ENCODE data around the gene DNAJB1.
"Not testable (repeated sequence)": the region's sequence is repeated elsewhere in the genome, so short reads cannot be mapped to it uniquely, and the experiment has no call there.

The DNAJB1 gene

DNA sequence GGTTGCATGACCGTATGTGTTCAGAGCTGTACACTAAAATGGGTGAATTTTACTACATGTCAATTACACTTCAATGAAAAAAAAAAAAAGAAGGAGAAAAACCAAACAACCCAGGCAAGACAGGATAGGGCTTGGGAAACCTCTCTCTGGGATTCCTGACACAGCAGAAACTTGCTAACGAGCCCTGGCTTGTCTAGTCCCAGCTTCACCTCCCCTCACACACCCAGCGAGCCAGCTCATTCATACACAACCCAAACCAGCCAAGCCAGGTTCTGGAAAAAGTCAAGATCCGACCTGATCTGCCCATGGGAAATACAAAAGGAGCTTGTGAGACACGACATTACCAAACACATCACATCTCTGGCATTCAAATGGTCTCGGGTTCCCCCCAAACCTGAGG, 7.5 kb upstream of the DNAJB1 start:
- in situ Hi-C loops (cut with MboI; ENCODE audit: low sequenced_read_pairs), result no loop called here

DNA sequence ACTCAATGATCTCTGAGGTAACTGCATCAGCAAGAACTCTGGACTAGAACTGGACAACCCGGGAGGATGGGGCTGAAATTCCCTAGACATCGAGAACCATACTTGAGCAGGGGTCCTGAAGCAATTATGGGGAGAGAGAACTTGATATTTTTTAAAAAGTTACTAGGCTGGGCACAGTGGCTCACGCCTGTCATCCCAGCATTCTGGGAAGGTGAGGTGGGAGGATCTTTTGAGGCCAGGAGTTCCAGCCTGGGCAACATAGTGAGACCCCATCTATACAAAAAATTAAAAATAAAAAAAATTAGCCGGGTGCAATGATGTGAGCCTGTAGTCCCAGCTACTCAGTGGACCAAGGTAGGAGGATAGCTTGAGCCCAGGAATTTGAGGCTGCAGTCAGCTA, 2.3 kb upstream of the DNAJB1 start:
- in situ Hi-C loops (cut with MboI; ENCODE audit: low sequenced_read_pairs), result no loop called here

DNA sequence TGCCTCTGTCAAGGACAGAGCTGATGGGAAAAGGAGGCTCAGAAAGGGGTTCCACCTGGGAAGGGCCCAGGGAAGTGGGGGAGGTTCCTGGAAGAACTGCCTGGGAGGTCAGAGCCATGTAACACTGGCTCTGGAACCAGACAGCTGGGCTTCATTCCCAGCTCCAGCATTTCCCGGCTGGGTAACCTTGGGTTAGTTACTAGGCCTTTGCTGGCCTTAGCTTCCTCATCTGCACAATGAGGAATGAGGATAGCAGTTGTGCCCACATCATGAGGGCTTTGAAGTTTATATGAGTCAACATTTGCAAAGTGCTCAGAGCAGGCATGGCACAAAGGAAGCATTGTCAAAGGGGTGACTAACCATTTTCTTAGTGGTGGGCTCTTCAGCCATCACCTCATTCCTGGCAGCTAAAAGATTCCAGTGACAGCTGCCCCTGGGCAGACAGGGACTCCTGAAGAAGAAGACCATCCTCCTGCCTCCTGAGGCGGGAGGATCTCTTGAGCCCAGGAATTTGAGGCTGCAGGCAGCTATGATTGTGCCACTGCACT, 1.7 kb upstream of the DNAJB1 start:
- in situ Hi-C loops (cut with MboI; ENCODE audit: low sequenced_read_pairs), result no loop called here

DNA sequence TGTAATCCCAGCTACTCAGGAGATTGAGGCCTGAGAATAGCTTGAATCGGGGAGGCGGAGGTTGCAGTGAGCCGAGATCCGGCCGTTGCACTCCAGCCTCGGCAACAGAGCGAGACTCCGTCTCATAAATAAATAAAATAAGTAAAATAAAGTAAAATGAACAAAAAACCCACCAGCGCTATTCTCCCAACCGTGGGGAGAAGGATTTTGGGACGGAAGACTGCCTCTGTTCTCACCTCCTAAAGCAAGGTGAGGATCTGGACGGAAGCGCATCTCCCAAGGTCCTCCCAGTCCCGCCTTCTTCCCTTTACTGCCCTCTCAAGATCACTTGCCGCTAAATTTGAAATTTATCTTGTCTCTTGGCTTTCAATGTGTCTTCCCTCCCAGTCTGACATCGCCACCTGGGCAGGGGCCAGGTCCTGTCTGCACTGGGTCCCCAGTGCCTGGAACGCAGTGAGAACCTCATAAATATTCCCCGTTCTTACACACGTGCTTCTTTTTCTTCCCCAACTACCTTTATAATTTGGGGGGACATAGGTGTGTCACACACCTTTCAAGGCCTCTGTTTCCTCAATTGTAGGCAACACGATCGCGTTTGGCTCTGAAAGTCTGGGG, 1.2 kb upstream of the DNAJB1 start:
- in situ Hi-C loops (cut with MboI; ENCODE audit: low sequenced_read_pairs), result no loop called here

DNA sequence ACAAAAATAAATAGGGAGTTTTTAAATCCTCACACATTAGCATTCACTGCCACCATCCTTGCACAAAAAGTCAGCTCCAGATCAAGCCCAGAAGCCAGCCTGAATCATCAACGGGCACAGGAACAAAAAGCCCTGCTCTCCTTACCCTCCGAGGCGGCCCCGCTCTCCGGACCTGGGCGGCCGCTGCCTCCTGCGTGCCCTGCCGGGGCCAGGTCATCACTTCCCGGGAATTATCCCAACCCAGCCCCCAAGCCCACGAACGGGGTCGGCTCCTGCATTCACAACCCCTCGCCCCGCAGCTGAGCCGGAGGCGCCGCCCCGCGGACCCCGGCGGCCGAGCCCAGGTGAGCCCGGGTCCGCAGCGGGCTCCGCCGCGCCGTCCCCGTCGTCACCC, 754 bp downstream of the DNAJB1 start:
- in situ Hi-C loops (cut with MboI; ENCODE audit: low sequenced_read_pairs), result no loop called here

DNA sequence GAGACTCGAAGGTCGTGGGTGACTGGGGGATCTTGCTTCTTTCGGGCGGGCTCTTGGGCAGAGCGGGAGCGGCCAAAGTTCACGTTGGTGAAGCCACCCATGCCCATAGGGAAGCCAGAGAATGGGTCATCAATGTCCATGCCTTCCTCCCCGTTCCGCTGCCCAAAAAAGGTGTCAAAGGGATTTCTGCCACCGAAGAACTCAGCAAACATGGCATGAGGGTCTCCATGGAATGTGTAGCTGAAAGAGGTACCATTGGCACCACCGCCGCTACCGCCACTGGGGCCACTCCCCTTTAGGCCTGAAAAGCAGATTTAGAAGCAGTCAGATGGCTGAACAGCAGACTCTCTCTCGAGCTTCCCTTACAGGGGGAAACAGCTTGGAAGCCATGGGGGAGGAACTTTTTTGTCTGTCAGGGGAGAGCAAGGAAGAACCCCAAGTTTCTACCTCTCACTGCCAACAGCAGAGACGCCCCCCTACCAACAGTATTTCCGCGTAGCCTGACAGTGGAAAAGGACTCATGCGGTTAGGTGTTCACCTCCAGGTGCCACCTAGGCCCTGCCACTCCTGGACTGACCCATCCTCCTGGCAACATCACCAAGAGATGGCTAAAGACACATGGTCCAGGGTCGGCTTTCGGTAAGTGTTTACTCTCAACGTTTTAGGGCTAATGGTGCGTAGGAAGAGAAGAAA, 1.3 kb downstream of the DNAJB1 start:
- in situ Hi-C loops (cut with MboI; ENCODE audit: low sequenced_read_pairs), result no loop called here

DNA sequence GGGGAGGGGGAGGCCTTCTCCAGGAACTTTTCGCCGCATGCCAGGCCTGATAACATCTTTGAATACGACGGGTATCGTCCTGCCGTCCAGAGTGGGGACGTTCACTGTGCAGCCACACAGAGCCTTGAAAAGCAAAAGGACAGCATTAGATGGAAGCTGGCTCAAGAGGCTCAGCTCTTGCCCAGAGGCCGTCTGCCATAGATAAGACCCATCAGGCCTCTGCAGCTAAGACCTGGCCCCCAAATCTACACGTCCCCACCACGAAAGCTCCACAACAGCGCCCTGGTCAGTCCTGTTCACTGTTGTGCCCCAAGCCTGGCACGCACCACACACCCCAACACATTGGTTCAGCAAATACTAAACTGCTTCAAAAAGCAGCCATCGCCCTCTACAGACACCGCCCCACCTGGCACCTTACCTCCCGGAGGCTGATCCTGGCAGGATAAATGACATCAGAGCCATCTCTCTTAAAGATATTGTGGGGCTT, 2.1 kb downstream of the DNAJB1 start:
- in situ Hi-C loops (cut with MboI; ENCODE audit: low sequenced_read_pairs), result no loop called here

DNA sequence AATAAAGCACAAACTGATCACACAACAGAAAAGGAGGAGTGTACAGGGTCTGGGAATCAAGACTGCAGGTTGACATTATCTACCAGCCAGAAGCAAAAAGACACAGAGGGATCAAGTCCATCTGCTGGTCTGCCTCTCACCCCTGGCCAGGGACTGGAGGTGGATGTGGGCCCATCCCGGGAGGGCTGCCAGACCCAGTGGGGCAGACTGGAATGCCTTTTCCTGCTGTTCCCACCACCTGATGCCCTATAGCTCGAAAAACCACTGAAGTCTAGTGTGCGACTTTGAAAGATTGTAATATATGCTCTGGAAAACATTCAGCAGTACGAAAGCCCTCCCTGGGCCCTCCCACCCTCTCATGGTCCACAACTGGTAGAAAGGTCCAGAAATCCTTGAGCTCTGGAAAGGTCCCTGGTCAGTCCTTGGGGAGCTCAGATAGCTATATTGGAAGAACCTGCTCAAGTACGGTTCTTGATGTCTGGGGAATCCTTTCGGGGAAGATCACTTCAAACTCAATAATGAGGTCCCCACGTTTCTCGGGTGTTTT, 2.6 kb downstream of the DNAJB1 start:
- in situ Hi-C loops (cut with MboI; ENCODE audit: low sequenced_read_pairs), result no loop called here

DNA sequence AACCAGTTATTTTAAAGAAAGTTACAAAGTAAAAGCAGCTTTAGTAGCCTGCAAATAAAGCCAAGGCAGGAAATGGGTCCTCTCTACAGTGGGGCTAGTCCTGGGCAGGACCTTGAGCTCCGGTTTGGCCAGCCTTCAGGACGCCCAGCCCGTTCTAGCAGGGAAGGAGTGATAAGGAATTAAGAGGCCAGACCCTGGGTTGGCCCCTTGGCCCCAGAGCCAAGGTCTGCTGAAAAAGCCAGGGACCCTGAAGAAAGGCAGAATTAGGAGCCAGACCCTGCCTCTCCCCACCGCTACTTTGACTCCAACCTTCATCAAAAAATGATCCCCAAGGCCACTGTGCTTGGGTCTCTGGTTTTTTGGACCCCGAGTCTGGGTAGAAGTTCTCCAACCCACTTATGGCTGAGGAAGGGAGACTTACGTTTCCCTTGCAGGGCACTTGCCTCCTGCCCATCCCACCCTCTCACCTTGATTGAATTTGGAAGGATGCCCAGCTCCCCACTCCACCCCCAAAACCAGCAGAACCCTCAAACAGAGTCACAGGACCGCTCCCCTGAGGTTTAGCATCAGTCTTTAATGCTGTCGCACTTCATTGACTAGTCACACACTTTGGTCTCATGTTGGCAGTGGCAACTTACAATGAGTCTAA, 3.9 kb downstream of the DNAJB1 start:
- in situ Hi-C loops (cut with MboI; ENCODE audit: low sequenced_read_pairs), result no loop called here

DNA sequence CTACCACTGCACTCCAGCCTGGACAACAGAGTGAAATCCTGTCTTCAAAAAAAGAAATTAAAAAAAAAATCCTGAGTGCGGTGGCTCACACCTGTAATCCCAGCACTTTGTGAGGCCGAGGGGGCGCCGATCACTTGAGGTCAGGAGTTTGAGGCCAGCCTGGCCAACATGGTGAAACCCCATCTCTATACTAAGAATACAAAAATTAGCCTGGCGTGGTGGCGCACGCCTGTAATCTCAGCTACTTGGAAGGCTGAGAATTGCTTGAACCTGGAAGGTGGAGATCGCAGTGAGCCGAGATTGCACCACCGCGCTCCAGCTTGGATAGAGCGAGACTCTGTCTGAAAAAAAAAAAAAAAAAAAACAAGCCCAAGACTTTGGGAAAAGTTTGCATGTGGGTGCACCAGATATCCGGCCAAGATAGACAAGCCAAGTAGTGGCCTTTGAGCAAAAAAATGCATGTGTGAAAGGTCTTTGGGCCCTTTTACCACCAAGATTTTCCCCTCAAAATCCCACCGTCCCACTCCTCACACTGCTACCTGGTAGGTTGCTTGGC, 5.7 kb downstream of the DNAJB1 start:
- in situ Hi-C loops (cut with MboI; ENCODE audit: low sequenced_read_pairs), result no loop called here

DNA sequence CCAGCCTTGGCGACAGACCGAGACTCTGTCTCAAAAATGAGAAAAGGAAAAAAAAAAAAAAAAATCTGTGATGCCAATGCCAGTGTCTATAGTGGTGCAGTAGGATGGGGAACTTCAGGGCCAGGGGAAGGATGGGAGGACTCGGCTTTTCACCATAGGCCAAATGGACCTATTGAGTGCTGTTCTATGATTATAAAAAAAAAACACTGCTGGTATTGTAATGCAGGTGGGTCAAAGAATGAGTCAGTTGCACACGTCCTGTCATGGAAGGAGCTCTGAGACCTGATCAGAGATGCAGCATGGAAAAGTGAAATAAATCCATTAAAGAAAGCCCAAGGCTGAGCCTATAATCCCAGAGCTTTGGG, 7.0 kb downstream of the DNAJB1 start:
- in situ Hi-C loops (cut with MboI; ENCODE audit: low sequenced_read_pairs), result no loop called here

DNA sequence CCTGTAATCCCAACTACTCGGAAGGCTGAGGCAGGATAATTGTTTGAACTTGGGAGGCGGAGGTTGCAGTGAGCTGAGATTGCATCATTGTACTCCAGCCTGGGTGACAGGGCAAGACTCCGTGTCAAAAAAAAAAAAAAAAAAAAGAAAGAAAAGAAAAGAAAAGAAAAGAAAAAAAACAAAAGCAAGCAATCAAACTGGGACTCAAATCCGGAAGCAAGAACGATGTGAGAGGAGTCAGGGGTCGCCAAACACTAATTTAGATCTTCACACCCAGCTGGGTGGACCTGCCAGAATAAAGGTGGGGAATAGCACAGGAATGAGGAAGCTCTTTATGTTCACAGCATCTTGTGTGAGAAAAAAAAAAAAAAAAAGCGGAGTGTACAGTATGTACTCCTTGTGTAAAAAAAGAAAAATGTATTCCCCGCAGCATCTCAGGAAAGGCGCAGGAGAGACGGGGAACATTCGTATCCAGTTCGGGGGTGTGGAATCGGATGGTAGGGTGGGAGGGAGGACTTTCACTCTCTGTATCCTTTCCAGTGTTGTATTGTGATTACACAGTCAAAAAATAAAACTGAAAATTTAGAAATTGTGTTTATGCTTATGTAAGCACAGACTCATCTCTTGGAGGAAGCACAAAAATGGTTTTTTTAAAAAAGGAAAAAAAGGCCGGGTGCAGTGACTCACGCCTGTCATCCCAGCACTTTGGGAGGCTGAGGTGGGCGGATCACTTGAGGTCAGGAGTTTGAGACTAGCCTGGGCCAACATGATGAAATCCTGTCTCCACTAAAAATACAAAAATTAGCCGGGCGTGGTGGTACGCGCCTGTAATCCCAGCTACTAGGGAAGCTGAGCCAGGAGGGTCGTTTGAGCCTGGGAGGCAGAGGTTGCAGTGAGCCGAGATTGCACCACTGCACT, 7.6 kb downstream of the DNAJB1 start:
- in situ Hi-C loops (cut with MboI; ENCODE audit: low sequenced_read_pairs), result no loop called here

DNA sequence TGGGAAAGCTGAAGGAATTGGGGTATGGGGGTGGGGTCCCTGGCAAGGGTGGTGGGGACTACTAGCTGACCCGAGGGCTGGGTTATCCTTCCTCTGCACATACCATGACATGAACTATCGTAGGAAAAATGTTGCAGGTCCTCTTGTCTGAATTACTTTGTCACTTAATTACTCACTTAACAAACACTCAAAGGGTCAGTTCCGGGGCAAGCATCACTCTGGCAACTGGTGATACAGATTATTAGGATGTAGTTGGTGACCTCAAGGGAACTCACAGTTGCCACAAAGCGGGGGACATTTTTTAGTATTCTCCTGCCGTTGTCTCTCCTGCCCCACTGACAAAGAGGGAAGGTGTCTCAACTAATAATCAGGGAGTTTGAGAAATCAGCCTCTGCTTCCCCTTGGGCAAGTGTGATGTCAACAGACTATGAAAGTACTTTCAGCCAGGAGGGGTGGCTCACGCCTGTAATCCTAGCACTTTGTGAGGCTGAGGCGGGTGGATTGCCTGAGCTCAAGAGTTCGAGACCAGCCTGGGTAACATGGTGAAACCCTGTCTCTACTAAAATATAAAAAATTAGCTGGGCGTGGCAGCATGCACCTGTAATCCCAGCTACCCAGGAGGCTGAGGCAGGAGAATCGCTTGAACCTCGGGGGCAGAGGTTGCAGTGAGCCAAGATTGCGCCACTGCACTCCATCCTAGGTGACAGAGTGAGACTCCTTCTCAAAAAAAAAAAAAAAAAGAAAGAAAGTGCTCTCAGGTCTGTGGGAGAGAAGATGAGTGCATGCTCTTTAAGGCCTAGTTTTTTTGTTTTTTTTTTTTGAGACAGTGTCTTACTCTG, 10.3 kb downstream of the DNAJB1 start:
- in situ Hi-C loops (cut with MboI; ENCODE audit: low sequenced_read_pairs), result no loop called here

DNA sequence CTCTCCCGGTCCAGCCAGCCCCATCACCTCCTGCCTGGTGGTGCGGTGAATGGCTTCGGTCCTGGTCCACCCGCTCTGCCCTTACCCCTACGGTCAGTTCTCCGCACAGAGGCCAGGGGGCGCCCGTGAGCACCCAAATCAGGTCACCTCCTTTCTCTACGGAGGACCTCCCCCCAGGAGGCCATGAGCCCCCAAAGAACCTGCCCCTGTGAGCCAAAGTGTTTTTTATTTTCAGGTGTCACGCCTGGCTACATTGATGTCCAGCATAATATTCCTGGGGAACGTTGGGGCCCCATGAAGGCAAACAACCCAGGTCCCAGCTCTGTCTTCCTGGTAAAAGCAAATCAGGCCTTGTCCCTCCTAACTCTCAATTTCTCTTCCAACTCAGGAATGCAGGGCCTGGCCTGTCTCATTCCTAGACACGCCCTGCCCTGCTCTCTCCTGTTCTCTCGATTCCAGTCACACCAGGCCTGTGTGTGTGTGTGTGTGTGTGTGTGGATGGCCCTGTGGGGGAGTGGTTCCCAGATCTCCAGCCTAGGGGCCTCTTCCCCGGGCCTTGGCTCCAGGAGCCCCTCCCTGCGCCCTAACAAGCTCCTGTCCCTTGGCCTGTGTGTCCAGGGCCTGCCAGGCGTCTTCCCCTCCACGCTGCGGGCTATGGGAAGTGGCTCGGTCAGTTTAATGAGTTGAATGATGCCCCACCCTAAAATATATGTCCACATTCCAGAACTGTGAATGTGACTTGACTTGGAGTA, 12.5 kb downstream of the DNAJB1 start:
- in situ Hi-C loops (cut with MboI; ENCODE audit: low sequenced_read_pairs), result no loop called here

DNA sequence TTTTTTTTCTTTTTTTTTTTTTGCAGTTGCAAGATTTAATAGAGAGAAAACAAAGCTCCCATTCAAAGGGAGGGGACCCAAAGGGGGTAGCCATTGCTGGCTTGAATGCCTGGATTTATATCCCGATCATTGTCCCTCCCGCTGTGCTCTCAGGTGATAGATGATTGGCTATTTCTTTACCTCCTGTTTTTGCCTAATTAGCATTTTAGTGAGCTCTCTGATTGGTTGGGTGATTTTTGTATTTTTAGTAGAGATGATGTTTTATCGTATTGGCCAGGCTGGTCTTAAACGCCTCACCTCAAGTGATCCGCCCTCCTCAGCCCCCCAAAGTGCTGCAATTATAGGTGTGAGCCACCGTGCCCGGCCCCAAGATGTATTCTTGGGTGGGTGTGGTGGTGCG, 13.6 kb downstream of the DNAJB1 start:
- in situ Hi-C loops (cut with MboI; ENCODE audit: low sequenced_read_pairs), result not testable (repeated sequence)

DNA sequence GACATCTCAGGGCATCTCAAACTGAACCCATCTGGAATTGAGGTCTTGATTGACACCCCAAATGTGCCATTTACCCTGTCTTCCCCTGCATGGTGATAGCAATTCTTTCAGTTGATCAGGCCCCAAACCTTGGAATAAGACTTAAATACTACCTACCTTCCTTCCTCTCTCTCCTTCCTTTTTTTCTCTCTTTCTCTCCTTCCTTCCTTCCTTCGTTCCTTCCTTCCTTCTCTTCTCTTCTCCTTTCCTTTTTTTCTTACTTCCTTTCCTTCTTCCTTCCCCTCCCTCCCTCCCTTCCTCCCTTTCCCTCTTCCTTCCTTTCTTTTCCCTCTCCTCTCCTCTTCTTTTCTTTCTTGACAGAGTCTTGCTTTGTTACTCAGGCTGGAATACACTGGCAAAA, 14.9 kb downstream of the DNAJB1 start:
- in situ Hi-C loops (cut with MboI; ENCODE audit: low sequenced_read_pairs), result no loop called here

DNA sequence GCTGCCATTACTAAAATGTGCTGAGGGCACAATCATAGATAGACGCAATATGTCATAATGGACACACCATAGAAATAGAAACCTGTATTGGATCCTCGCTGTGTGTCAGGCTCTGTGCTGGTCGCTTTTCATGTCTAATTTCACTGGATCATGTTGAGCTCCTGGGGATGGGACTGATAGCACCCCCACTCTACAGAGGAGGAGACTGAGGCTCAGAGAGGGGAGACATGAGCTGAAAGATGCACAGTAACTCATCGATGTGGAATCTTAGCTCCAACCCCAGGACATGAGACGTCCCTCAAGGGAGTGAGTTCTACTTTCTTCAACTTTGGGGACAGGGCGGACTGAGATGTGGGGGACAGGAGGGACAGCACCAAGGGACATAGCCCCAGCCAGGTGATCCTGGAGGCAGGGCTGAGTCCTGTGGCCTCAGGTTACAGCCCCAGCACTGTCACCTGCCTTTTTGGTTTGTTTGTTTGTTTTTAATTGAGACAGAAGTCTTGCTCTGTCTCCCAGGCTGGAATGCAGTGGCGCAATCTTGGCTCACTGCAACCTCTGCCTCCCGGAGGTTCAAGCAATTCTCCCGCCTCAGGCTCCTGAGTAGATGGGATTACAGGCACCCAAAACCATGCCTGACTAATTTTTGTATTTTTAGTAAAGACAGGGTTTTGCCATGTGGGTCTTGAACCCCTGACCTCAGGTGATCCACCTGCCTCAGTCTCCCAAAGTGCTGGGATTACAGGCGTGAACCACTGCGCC, 15.7 kb downstream of the DNAJB1 start:
- in situ Hi-C loops (cut with MboI; ENCODE audit: low sequenced_read_pairs), result no loop called here
